OCI-LY1 (cell line): ENCODE measurements around the gene MADD.

Experiments used
- H2AFZ ChIP-seq: fragments of 200-600 bp; sonication (generic), shearing (Covaris generic); 2 replicates; pipeline ENCODE4 v1.6.0; 2014; ENCODE audit warnings: antibody characterized with exemption, mild to moderate bottlenecking, low read length
- H3F3A ChIP-seq: fragments of 200-600 bp; sonication (generic), shearing (Covaris generic); 2 replicates; pipeline ENCODE4 v1.6.0; 2014; ENCODE audit warnings: mild to moderate bottlenecking, antibody characterized with exemption, low read length, moderate library complexity; ENCODE audit not compliant: insufficient read depth
- H3K27ac ChIP-seq: fragments of 200-600 bp; sonication (generic); 2 replicates; pipeline ENCODE4 v1.5.1; 2014; ENCODE audit warnings: low read length, mixed run types, mild to moderate bottlenecking, low read depth; ENCODE audit not compliant: poor library complexity, severe bottlenecking
- H3K27me3 ChIP-seq: fragments of 200-600 bp; sonication (generic); 2 replicates; pipeline ENCODE4 v1.6.0; 2014; ENCODE audit warnings: antibody characterized with exemption, mild to moderate bottlenecking, low read length, moderate library complexity; ENCODE audit not compliant: insufficient read depth
- H3K36me3 ChIP-seq: fragments of 200-600 bp; sonication (generic); 2 replicates; pipeline ENCODE4 v1.6.1; 2014; ENCODE audit warnings: mild to moderate bottlenecking, antibody characterized with exemption, low read length, moderate library complexity, mixed read lengths; ENCODE audit not compliant: insufficient read depth
- H3K4me1 ChIP-seq: fragments of 200-600 bp; sonication (generic); 2 replicates; pipeline ENCODE4 v1.5.1; 2014; ENCODE audit warnings: mild to moderate bottlenecking, low read length, moderate library complexity; ENCODE audit not compliant: insufficient read depth, severe bottlenecking
- H3K4me2 ChIP-seq: fragments of 200-600 bp; sonication (generic), shearing (Covaris generic); 2 replicates; pipeline ENCODE4 v1.6.1; 2014; ENCODE audit warnings: low read length
- H3K4me3 ChIP-seq: fragments of 200-600 bp; sonication (generic); 2 replicates; pipeline ENCODE4 v1.5.1; 2014; ENCODE audit warnings: low read length, low read depth, mild to moderate bottlenecking, mixed read lengths; ENCODE audit not compliant: poor library complexity, severe bottlenecking
- H3K79me2 ChIP-seq: fragments of 200-600 bp; shearing (Covaris generic); 2 replicates; pipeline ENCODE4 v1.6.1; 2016; ENCODE audit warnings: mixed run types, low read length, mixed read lengths; ENCODE audit not compliant: insufficient read depth
- H3K9ac ChIP-seq: fragments of 200-600 bp; sonication (generic), shearing (Covaris generic); 2 replicates; pipeline ENCODE4 v1.6.1; 2014; ENCODE audit warnings: mild to moderate bottlenecking, low read length, mixed read lengths
- H3K9me2 ChIP-seq: fragments of 200-600 bp; sonication (generic), shearing (Covaris generic); 2 replicates; pipeline ENCODE4 v1.6.1; 2014; ENCODE audit warnings: low read depth, mild to moderate bottlenecking, low read length, mixed read lengths
- H3K9me3 ChIP-seq: fragments of 200-600 bp; shearing (Covaris generic); 2 replicates; pipeline ENCODE4 v1.6.1; 2014; ENCODE audit warnings: low read length, mixed read lengths
- H4K20me1 ChIP-seq: fragments of 200-600 bp; sonication (generic), shearing (Covaris generic); 2 replicates; pipeline ENCODE4 v1.6.0; 2016; ENCODE audit warnings: mild to moderate bottlenecking, low read length; ENCODE audit not compliant: insufficient read depth
- CTCF ChIP-seq: fragments of 200-600 bp; sonication (generic), shearing (Covaris generic); IDR thresholded peaks from 2 replicates; pipeline ENCODE4 v1.5.1; 2017; ENCODE audit warnings: mild to moderate bottlenecking, antibody characterized with exemption, low read length, moderate library complexity, mixed read lengths
- EZH2 ChIP-seq: fragments of 200-600 bp; sonication (generic), shearing (Covaris generic); IDR thresholded peaks from 2 replicates; pipeline ENCODE4 v1.8.0; 2017; ENCODE audit warnings: borderline replicate concordance, mixed run types, mild to moderate bottlenecking, antibody characterized with exemption, low read length, moderate library complexity, mixed read lengths

The MADD gene

GRCh38 chr11:47337229-47337924, 67.4 kb downstream of the MADD start:
- Histone ChIP-seq H3K9ac (no peak overlapping the region), H3K4me2 (no peak overlapping the region)
- TF ChIP-seq CTCF: no peak
- no peak for TF ChIP-seq EZH2

GRCh38 chr11:47338396-47339241, 68.7 kb downstream of the MADD start:
- no peak overlapping the region for H3K9ac ChIP-seq
- no peaks in the 10 kb centered on the region for H3K9me3 ChIP-seq
- no peaks in the 10 kb centered on the region for H3K9me2 ChIP-seq
- no peaks in the 10 kb centered on the region for H3K79me2 ChIP-seq
- H3K27ac ChIP-seq: no peak overlapping the region
- no peaks in the 10 kb centered on the region for H4K20me1 ChIP-seq
- H3K27me3 ChIP-seq: peaks cover 5% of the 10 kb centered on the region; the same call in 1 of the 2 replicates
- H2AFZ ChIP-seq: no peak overlapping the region
- no peaks in the 10 kb centered on the region for H3K4me1 ChIP-seq
- H3K4me3 ChIP-seq: no peak overlapping the region
- no peaks in the 10 kb centered on the region for H3F3A ChIP-seq
- no peak overlapping the region for H3K4me2 ChIP-seq
- no peak for TF ChIP-seq CTCF
- TF ChIP-seq EZH2: no peak
- no peaks in the 10 kb centered on the region for H3K36me3 ChIP-seq

More at GRCh38 chr11:47337229-47337924, 67.4 kb downstream of the MADD start:
- H2AFZ ChIP-seq: no peak overlapping the region
- H4K20me1 ChIP-seq: no peaks in the 10 kb centered on the region
- no peak overlapping the region for H3K4me3 ChIP-seq
- H3F3A ChIP-seq: no peaks in the 10 kb centered on the region
- no peaks in the 10 kb centered on the region for H3K36me3 ChIP-seq
- no peaks in the 10 kb centered on the region for H3K79me2 ChIP-seq
- H3K27ac ChIP-seq: no peak overlapping the region
- H3K9me2 ChIP-seq: no peaks in the 10 kb centered on the region
- H3K27me3 ChIP-seq: peaks cover 2% of the 10 kb centered on the region; the same call in 1 of the 2 replicates
- no peaks in the 10 kb centered on the region for H3K9me3 ChIP-seq
- H3K4me1 ChIP-seq: no peaks in the 10 kb centered on the region

GRCh38 chr11:47340010-47340409, 70.1 kb downstream of the MADD start:
- Histone ChIP-seq H3K9me2 (no peaks in the 10 kb centered on the region), H3K4me3 (no peak overlapping the region), H2AFZ (no peak overlapping the region), H3K27ac (no peak overlapping the region), H3K27me3 (peaks cover 5% of the 10 kb centered on the region; the same call in 1 of the 2 replicates), H3K4me2 (no peak overlapping the region), H3K79me2 (no peaks in the 10 kb centered on the region), H4K20me1 (no peaks in the 10 kb centered on the region), H3K9me3 (no peaks in the 10 kb centered on the region), H3K4me1 (no peaks in the 10 kb centered on the region), H3F3A (no peaks in the 10 kb centered on the region), H3K36me3 (no peaks in the 10 kb centered on the region), H3K9ac (no peak overlapping the region)
- TF ChIP-seq CTCF (no peak), EZH2 (no peak)
